ENCODE measurements around the gene UTP20. TPM values are rescaled to one million over a fixed set of nuclear protein-coding genes. Genes with fewer than 3 reads are reported as not detected.
"Not testable (repeated sequence)": the region's sequence is repeated elsewhere in the genome, so short reads cannot be mapped to it uniquely, and the experiment has no call there.

Gene UTP20
- total RNA-seq, 4 donors from 2014 or later = 10.4 to 15.9 (median 13.1) TPM

DNA sequence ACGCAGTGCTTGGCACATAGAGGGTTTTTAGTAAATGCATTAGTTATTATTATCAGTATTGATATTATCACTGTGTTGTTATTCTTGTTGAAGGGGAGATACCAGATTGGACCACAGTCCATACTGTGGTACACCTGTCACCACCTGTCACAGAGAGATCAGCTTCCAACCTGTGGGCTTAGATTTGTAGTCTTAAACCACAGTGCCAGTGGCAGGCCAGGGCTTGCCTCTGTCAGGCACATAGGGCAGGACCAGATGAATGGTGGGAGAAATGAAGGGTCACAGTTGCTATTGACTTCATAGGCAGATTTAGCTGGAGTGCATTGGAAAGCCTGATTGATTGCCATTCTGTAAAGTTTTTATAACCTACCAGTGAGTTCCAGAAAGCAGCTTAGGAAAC is 92.5 kb downstream of the UTP20 start:
- H3K27ac ChIP-seq = no peak overlapping the region
- DNase-seq (ENCODE audit: low spot score in 2 of 2) = no peak
- TF ChIP-seq, protein P1, sequence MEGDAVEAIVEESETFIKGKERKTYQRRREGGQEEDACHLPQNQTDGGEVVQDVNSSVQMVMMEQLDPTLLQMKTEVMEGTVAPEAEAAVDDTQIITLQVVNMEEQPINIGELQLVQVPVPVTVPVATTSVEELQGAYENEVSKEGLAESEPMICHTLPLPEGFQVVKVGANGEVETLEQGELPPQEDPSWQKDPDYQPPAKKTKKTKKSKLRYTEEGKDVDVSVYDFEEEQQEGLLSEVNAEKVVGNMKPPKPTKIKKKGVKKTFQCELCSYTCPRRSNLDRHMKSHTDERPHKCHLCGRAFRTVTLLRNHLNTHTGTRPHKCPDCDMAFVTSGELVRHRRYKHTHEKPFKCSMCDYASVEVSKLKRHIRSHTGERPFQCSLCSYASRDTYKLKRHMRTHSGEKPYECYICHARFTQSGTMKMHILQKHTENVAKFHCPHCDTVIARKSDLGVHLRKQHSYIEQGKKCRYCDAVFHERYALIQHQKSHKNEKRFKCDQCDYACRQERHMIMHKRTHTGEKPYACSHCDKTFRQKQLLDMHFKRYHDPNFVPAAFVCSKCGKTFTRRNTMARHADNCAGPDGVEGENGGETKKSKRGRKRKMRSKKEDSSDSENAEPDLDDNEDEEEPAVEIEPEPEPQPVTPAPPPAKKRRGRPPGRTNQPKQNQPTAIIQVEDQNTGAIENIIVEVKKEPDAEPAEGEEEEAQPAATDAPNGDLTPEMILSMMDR (IDR thresholded peaks at IDR 0.05) = no peak
- TF ChIP-seq POLR2A (IDR thresholded peaks at IDR 0.05) = no peak
- no peak for TF ChIP-seq EP300 (IDR thresholded peaks at IDR 0.05)
- no peak overlapping the region for H3K4me3 ChIP-seq
- 76 to 80% methylated on average over 1 of the region's 1 CpG for WGBS, 2 donors
- H3K9me3 ChIP-seq = no peaks in the 10 kb centered on the region
- peaks cover 0 to 98% (median 10%) of the 10 kb centered on the region in 3 donors for H3K36me3 ChIP-seq
- no peaks in the 10 kb centered on the region for H3K27me3 ChIP-seq
- H3K4me1 ChIP-seq = no peaks in the 10 kb centered on the region

DNA sequence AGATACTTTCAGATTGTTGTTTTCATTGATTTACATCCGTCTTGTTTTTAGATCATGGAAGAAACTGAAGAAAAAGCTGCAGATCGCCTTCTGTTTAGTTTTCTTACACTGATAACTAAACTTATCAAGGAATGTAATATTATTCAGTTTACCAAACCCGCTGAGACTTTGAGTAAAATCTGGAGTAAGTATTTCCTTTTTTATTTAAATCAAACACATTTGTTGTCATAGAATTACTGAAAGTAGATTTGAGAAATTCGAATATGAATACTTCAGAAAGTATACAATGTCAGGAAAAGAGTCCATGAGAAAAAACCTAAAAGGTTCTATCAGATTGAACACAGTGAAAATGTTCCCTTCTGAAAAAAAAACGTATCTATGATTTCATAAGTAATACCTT is 95.7 kb downstream of the UTP20 start:
- peaks cover 0 to 98% (median 12%) of the 10 kb centered on the region in 3 donors for H3K36me3 ChIP-seq
- WGBS, 2 donors = 91 to 92% methylated on average over 5 of the region's 5 CpGs

DNA sequence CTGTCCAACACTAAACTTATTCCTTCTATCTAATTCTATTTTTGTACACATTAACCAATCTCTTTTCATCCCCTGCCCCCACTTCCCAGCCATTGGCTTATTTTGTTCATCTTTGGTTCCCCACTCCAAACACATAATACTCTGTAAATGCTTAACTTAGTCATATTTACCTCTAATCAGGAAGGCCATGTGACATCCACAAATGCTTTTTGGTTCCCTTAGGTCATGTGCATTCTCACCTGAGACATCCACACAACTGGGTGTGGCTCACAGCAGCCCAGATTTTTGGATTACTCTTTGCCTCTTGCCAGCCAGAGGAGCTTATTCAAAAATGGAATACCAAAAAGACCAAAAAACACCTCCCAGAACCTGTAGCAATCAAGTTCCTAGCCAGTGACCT is 99.2 kb downstream of the UTP20 start:
- no peaks in the 10 kb centered on the region for H3K27me3 ChIP-seq
- TF ChIP-seq, protein P1 (IDR thresholded peaks at IDR 0.05) = no peak
- TF ChIP-seq POLR2A (IDR thresholded peaks at IDR 0.05) (no peak), EP300 (IDR thresholded peaks at IDR 0.05) (no peak)
- no peaks in the 10 kb centered on the region for H3K4me1 ChIP-seq
- H3K4me3 ChIP-seq = no peak overlapping the region
- H3K36me3 ChIP-seq = peaks cover 0 to 100% (median 13%) of the 10 kb centered on the region in 3 donors
- H3K9me3 ChIP-seq = no peaks in the 10 kb centered on the region
- no peak for DNase-seq (ENCODE audit: low spot score in 2 of 2)
- H3K27ac ChIP-seq = no peak overlapping the region

More for the DNA sequence above, 95.7 kb downstream of the UTP20 start:
- Histone ChIP-seq H3K4me3 (no peak overlapping the region), H3K27ac (no peak overlapping the region), H3K4me1 (no peaks in the 10 kb centered on the region), H3K27me3 (no peaks in the 10 kb centered on the region), H3K9me3 (no peaks in the 10 kb centered on the region)
- DNase-seq (ENCODE audit: low spot score in 2 of 2) = no peak
- TF ChIP-seq EP300 (IDR thresholded peaks at IDR 0.05) (no peak), POLR2A (IDR thresholded peaks at IDR 0.05) (no peak)

DNA sequence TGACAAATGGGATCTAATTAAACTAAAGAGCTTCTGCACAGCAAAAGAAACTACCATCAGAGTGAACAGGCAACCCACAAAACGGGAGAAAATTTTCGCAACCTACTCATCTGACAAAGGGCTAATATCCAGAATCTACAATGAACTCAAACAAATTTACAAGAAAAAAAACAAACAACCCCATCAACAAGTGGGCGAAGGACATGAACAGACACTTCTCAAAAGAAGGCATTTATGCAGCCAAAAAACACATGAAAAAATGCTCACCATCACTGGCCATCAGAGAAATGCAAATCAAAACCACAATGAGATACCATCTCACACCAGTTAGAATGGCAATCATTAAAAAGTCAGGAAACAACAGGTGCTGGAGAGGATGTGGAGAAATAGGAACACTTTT is 111.3 kb downstream of the UTP20 start:
- H3K9me3 ChIP-seq; DNase-seq (ENCODE audit: low spot score in 2 of 2); H3K4me1 ChIP-seq; H3K27ac ChIP-seq; H3K4me3 ChIP-seq; H3K27me3 ChIP-seq: not testable (repeated sequence)
- peaks cover 0 to 71% (median 14%) of the 10 kb centered on the region in 3 donors for H3K36me3 ChIP-seq
- WGBS, 2 donors = 88 to 90% methylated on average over 3 of the region's 3 CpGs

DNA sequence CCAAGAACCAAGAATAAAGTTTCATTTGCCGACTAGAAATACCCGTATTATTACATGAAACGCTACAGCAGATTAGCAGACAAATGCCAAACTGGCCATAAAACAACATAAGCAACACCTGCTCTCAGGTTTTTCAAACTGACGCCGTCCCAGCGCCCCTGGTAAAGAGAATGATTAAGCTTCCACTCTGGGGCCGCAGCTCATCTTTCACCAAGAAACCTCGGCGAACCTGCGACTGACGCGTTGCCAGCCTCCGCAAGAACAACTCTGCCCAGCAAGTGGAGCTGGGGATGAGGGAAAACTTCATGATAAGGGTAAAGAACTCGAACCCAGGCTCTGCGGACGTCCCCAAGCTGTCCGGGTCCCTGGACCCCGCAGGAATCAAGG is 127.1 kb downstream of the UTP20 start:
- peaks cover 0 to 48% (median 13%) of the 10 kb centered on the region in 4 donors for H3K4me1 ChIP-seq
- H3K27ac ChIP-seq = peak overlapping the region; percentile 78 to 96 (median 92)
- TF ChIP-seq EP300 (IDR thresholded peaks at IDR 0.05) = no peak
- TF ChIP-seq, protein P1 (IDR thresholded peaks at IDR 0.05) = no peak
- TF ChIP-seq POLR2A (IDR thresholded peaks at IDR 0.05) = no peak
- peaks cover 0 to 8% (median 0%) of the 10 kb centered on the region in 3 donors for H3K36me3 ChIP-seq
- no peaks in the 10 kb centered on the region for H3K9me3 ChIP-seq
- 0 to 1% methylated on average over 18 of the region's 18 CpGs for WGBS, 2 donors
- peak overlapping the region; percentile 72 to 96 (median 84) for H3K4me3 ChIP-seq
- no peaks in the 10 kb centered on the region for H3K27me3 ChIP-seq
- peak in 1 of 2 donors; percentile 5 for DNase-seq (ENCODE audit: low spot score in 2 of 2)

DNA sequence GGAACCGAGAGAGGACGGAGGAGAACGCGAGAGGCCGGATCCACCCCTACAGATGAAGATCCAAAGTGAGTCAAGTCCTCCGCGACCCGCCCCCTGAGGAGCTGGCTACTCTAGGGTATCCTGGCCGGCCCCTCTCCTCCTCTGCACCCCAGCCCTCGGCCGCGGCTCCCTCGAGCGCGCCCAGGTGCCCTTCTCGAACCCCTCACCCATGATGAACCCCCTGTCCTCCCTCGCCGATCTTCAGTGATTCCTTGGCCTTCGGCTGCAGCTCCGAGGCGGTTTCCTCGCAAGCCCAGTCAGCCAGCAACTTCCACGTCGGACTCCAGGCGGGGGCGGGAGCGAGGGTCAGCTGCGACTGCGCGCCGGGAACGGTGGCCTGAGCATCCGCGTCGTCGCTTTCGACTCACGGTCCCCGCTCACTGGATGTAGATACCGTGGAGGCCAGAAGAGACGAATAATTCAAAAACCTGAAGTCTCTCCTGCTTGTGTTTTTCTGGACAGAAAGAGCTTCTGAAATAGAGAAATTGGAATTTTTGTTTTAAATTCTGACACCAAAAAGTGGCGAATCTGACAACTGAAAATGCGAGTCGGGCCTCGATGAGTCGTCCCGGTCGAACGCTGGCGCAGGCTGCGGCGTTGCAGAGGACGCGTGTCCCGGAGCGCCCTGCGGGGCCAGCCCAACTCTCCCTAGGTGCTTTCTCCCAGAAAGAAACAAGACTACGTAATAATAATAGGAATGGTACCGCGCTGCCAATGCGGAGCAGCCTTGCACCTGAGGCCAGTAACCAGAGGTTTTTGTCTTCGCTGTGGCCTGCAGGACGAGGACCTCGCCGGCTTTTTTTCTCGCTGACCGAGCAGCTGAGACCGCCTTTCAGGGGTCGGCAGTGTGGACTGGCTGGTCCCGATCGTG is 127.8 kb downstream of the UTP20 start, which contains the start of gene ARL1:
Gene ARL1 (minus strand): TSS at position 337 of the 910 bp plus-strand sequence. CDS start 127 bp downstream, at position 210.
- Histone ChIP-seq H3K9me3 (no peaks in the 10 kb centered on the region), H3K4me3 (peak within 1 kb of the TSS; percentile 72 to 96 (median 84)), H3K27me3 (no peaks in the 10 kb centered on the region), H3K27ac (peak within 1 kb of the TSS; percentile 78 to 96 (median 92)), H3K36me3 (peaks cover 0 to 1% (median 0%) of the 10 kb centered on the region in 3 donors), H3K4me1 (peaks cover 0 to 48% (median 13%) of the 10 kb centered on the region in 4 donors)
- DNase-seq (ENCODE audit: low spot score in 2 of 2) = peak; percentile 68 to 78
- WGBS, 2 donors = 0 to 1% methylated on average over 65 to 71 of the region's 71 CpGs
- TF ChIP-seq, protein P1 (IDR thresholded peaks at IDR 0.05) = peak in 1 of 5 experiments; percentile 43
- TF ChIP-seq EP300 (IDR thresholded peaks at IDR 0.05) (peak in 1 of 2 donors; percentile 75), POLR2A (IDR thresholded peaks at IDR 0.05) (peak; percentile 20 to 27)

DNA sequence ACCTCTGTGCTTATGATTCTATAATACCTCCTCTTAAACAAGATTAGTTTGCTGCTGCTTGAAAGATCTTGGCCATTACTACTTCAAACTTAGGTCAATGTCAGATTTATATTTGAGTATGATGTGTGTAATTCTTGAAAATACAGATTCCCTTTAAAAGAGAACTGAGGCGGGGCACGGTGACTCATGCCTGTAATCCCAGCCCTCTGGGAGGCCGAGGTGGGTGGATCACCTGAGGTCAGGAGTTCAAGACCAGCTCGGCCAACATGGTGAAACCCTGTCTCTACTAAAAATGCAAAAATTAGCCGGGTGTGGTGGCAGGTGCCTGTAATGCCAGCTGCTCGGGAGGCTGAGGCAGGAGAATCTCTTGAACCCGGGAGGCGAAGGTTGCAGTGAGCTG is 130.3 kb downstream of the UTP20 start:
- not testable (repeated sequence) for H3K27ac ChIP-seq; H3K9me3 ChIP-seq; H3K4me3 ChIP-seq; H3K27me3 ChIP-seq; DNase-seq (ENCODE audit: low spot score in 2 of 2); H3K36me3 ChIP-seq
- 80 to 81% methylated on average over 8 of the region's 8 CpGs for WGBS, 2 donors
- peaks cover 0 to 37% (median 13%) of the 10 kb centered on the region in 4 donors for H3K4me1 ChIP-seq

All from tibial nerve (tissue), 4 donors.